Activated naive CD4-positive, alpha-beta T cell treated with anti-CD3 and anti-CD28 coated beads, Interleukin-2, amount 50 U/mL, for 72 hours (primary cell): Measurements from ENCODE around the gene MDH1. TPM values are rescaled to one million over a fixed set of nuclear protein-coding genes. Genes with fewer than 3 reads are reported as not detected.

Source experiments
- ATAC-seq, 2 donors: fragments of 150-1000 bp; cut with Tn5 transposase; 2 replicates each; pipeline ENCODE4 v1.10.0; 2021; ENCODE audit warnings: mild to moderate bottlenecking in 2 of 2, moderate library complexity in 2 of 2
- DNase-seq, 2 donors: peaks; one replicate each; pipeline ENCODE4 v3.0.0; 2021 to 2022; ENCODE audit warnings: low spot score in 2 of 2
- H3K27ac Mint-ChIP-seq, 2 donors: one replicate each; pipeline ENCODE4 v1.8.0; 2022; ENCODE audit warnings: mild to moderate bottlenecking in 2 of 2, mixed read lengths in 2 of 2
- H3K36me3 Mint-ChIP-seq, 2 donors: one replicate each; pipeline ENCODE4 v1.8.0; 2022; ENCODE audit warnings: mixed read lengths in 2 of 2
- H3K9me3 Mint-ChIP-seq, 2 donors: one replicate each; pipeline ENCODE4 v1.8.0; 2022; ENCODE audit warnings: mixed read lengths in 2 of 2
- total RNA-seq, 2 donors: library from RNA; stranded (reverse); gene quantifications; one replicate each; pipeline ENCODE4 v1.2.3, GENCODE V29; 2022

MDH1 gene
- total RNA-seq, 2 donors from 2014 or later = 181 to 259 TPM

- Mint-ChIP-seq H3K27ac (no peak overlapping the region), H3K9me3 (peaks cover 0 to under 1% of the 10 kb centered on the region in 2 donors), H3K36me3 (no peaks in the 10 kb centered on the region)
- ATAC-seq (no peak), DNase-seq (no peak)
Observed at GRCh38 chr2:63651356-63651755, 62.6 kb downstream of the MDH1 start.

- ATAC-seq (no peak), DNase-seq (no peak)
- Mint-ChIP-seq H3K36me3 (no peaks in the 10 kb centered on the region), H3K9me3 (peaks cover 0 to 6% of the 10 kb centered on the region in 2 donors), H3K27ac (no peak overlapping the region)
Observed at GRCh38 chr2:63651861-63652651, 63.3 kb downstream of the MDH1 start.

- ATAC-seq (no peak), DNase-seq (no peak)
- H3K36me3 Mint-ChIP-seq = no peaks in the 10 kb centered on the region
- no peak overlapping the region for H3K27ac Mint-ChIP-seq
- peaks cover 0 to 6% of the 10 kb centered on the region in 2 donors for H3K9me3 Mint-ChIP-seq
Observed at GRCh38 chr2:63652652-63652985, 63.9 kb downstream of the MDH1 start.

- peak in 1 of 2 donors; percentile 41 for DNase-seq
- Mint-ChIP-seq H3K36me3 (no peaks in the 10 kb centered on the region), H3K9me3 (peaks cover 0 to 6% of the 10 kb centered on the region in 2 donors), H3K27ac (no peak overlapping the region)
- peak; percentile 97 for ATAC-seq
Observed at GRCh38 chr2:63654959-63655358, 66.2 kb downstream of the MDH1 start.

Other genes starting within 250 kb of the MDH1 start
- gene WDPCP, start 486 bp upstream of the MDH1 start, total RNA-seq = 10 to 100 TPM in 1 of 2 donors, 1 to 10 TPM in 1; 8.4 to 10.1 TPM